ENCODE measurements around the gene BTBD2.

GRCh38 chr19:1936916-1937610 is 78.5 kb downstream of the BTBD2 start:
- TF ChIP-seq CTCF (IDR thresholded peaks at IDR 0.05) (no peak), POLR2A (IDR thresholded peaks at IDR 0.05) (no peak)
